Measurements from ENCODE around the gene LIG4. TPM values are rescaled to one million over a fixed set of nuclear protein-coding genes. Genes with fewer than 3 reads are reported as not detected.

LIG4 gene
- total RNA-seq, 2 experiments from 2014 or later = 5.7 to 6.1 TPM

DNA sequence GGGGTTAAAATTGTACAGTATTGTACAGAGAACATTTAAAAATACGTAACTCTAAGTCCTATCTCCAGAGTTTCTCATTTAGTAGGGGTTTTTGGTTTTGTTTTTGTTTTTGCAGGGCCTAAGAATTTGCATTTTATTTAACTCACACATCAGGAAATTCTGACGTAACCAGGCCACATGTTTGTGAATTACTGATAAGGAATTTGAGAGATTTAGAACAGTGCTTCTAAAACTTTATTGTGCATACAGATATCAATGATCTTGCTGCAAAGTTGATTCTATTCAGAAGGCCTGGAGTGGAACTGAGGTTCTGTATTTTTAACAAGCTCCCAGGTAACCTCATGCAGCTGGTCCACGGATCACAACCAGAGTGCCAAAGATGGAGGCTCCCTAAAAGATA, 49.3 kb downstream of the LIG4 start:
- intact Hi-C loops (cut with micrococcal nuclease) = no loop called here
- H3K36me3 Mint-ChIP-seq (ENCODE audit: low read depth) = no peaks in the 10 kb centered on the region
- ChIA-PET POLR2A (no interaction called here), CTCF (interaction anchor here (5.1 kb wide), 1 partner anchor 11 kb away, joined by 32 read pairs; no protein-coding TSS in a partner anchor)
- H3K27me3 Mint-ChIP-seq = peaks cover 6% of the 10 kb centered on the region
- no peaks in the 10 kb centered on the region for H3K4me1 Mint-ChIP-seq (ENCODE audit: low read depth)
- ATAC-seq (no peak), DNase-seq (no peak)
- H3K27ac Mint-ChIP-seq = no peak overlapping the region
- peaks cover 2% of the 10 kb centered on the region for H3K9me3 Mint-ChIP-seq
- TF ChIP-seq, protein P1, sequence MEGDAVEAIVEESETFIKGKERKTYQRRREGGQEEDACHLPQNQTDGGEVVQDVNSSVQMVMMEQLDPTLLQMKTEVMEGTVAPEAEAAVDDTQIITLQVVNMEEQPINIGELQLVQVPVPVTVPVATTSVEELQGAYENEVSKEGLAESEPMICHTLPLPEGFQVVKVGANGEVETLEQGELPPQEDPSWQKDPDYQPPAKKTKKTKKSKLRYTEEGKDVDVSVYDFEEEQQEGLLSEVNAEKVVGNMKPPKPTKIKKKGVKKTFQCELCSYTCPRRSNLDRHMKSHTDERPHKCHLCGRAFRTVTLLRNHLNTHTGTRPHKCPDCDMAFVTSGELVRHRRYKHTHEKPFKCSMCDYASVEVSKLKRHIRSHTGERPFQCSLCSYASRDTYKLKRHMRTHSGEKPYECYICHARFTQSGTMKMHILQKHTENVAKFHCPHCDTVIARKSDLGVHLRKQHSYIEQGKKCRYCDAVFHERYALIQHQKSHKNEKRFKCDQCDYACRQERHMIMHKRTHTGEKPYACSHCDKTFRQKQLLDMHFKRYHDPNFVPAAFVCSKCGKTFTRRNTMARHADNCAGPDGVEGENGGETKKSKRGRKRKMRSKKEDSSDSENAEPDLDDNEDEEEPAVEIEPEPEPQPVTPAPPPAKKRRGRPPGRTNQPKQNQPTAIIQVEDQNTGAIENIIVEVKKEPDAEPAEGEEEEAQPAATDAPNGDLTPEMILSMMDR (IDR thresholded peaks at IDR 0.05) = no peak
- no peak overlapping the region for H3K4me3 Mint-ChIP-seq

DNA sequence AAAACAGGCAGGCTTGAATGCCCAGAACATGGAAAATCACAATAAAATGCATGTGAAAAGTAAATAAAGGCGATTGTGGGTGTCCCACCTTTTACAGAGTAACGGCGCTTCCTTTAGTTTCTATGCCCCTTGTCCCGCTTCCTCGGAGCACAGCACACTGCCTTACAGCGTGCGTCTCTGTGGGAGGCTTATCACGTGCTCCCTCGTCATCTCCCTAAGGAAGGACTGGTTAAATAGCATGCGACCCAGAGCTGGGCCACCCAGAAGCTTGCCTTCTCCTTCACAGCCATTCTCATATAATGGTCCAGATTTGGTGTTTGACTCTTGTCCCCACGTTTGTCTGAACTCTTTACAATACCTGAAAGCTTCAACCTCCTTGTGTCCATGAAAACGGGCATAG, 56.6 kb downstream of the LIG4 start:
- Mint-ChIP-seq H3K27ac (no peak overlapping the region), H3K4me3 (no peak overlapping the region), H3K9me3 (no peaks in the 10 kb centered on the region), H3K4me1 (ENCODE audit: low read depth) (no peaks in the 10 kb centered on the region), H3K36me3 (ENCODE audit: low read depth) (no peaks in the 10 kb centered on the region), H3K27me3 (peaks cover 7% of the 10 kb centered on the region)
- DNase-seq (no peak), ATAC-seq (no peak)
- TF ChIP-seq, protein P1 (IDR thresholded peaks at IDR 0.05) = no peak
- ChIA-PET POLR2A (no interaction called here), CTCF (interaction anchor here (1.0 to 1.2 kb wide), 2 partner anchors 12 to 19 kb away, joined by 3 read pairs; no protein-coding TSS in a partner anchor)
- intact Hi-C loops (cut with micrococcal nuclease) = no loop called here

Other genes with a start within 250 kb of the LIG4 start
- 1 to 10 TPM; 3.8 to 4.1 TPM for gene ABHD13, start 2.9 kb upstream of the LIG4 start, total RNA-seq
- 1 to 10 TPM; 2.8 to 4.4 TPM for gene TNFSF13B, start 54.2 kb upstream of the LIG4 start, total RNA-seq

Data from activated CD8-positive, alpha-beta T cell treated with anti-CD3 and anti-CD28 coated beads for 36 hours (primary cell).